ENCODE data around the gene B4GALT1.

The B4GALT1 gene

GRCh38 chr9:33190021-33190705, 23.0 kb upstream of the B4GALT1 start:
- no peak for DNase-seq (ENCODE audit: low read depth in 2 of 2)
- H3K4me3 ChIP-seq (replicated peaks in 1 of 2; ENCODE audit: low read depth in 2 of 2, low read length in 2 of 2): no peak overlapping the region
- TF ChIP-seq CTCF (IDR thresholded peaks at IDR 0.05; ENCODE audit: low read depth, low read length): no peak

- no peak overlapping the region for H3K4me3 ChIP-seq (replicated peaks in 1 of 2; ENCODE audit: low read depth in 2 of 2, low read length in 2 of 2)
- TF ChIP-seq CTCF (IDR thresholded peaks at IDR 0.05; ENCODE audit: low read depth, low read length): no peak
- no peak for DNase-seq (ENCODE audit: low read depth in 2 of 2)
These were observed 22.2 kb upstream of the B4GALT1 start for GRCh38 chr9:33189331-33189791.

GRCh38 chr9:33188711-33189110, 21.6 kb upstream of the B4GALT1 start:
- DNase-seq (ENCODE audit: low read depth in 2 of 2): no peak
- no peak overlapping the region for H3K4me3 ChIP-seq (replicated peaks in 1 of 2; ENCODE audit: low read depth in 2 of 2, low read length in 2 of 2)
- no peak for TF ChIP-seq CTCF (IDR thresholded peaks at IDR 0.05; ENCODE audit: low read depth, low read length)

GRCh38 chr9:33187519-33188218, 20.5 kb upstream of the B4GALT1 start:
- no peak for TF ChIP-seq CTCF (IDR thresholded peaks at IDR 0.05; ENCODE audit: low read depth, low read length)
- H3K4me3 ChIP-seq (replicated peaks in 1 of 2; ENCODE audit: low read depth in 2 of 2, low read length in 2 of 2): no peak overlapping the region
- DNase-seq (ENCODE audit: low read depth in 2 of 2): peak; percentile 59 to 82

GRCh38 chr9:33186457-33187168, 19.5 kb upstream of the B4GALT1 start:
- peak; percentile 66 to 74 for DNase-seq (ENCODE audit: low read depth in 2 of 2)

GRCh38 chr9:33185858-33186257, 18.7 kb upstream of the B4GALT1 start:
- DNase-seq (ENCODE audit: low read depth in 2 of 2): no peak
- TF ChIP-seq CTCF (IDR thresholded peaks at IDR 0.05; ENCODE audit: low read depth, low read length): no peak
- H3K4me3 ChIP-seq (replicated peaks in 1 of 2; ENCODE audit: low read depth in 2 of 2, low read length in 2 of 2): no peak overlapping the region

More at GRCh38 chr9:33186457-33187168, 19.5 kb upstream of the B4GALT1 start:
- no peak for TF ChIP-seq CTCF (IDR thresholded peaks at IDR 0.05; ENCODE audit: low read depth, low read length)
- no peak overlapping the region for H3K4me3 ChIP-seq (replicated peaks in 1 of 2; ENCODE audit: low read depth in 2 of 2, low read length in 2 of 2)
